HEK293T (cell line): ENCODE data around the gene FGF3.

ENCODE experiments used
- CTCF ChIA-PET: fragments of 350-600 bp; formaldehyde crosslinking; extraction: SDS; loops from one replicate; lab custom pipeline; 2021; ENCODE audit warnings: antibody characterized with exemption, inconsistent platforms; lab: Yijun Ruan, JAX
- POLR2A ChIA-PET: fragments of 350-600 bp; formaldehyde crosslinking; extraction: SDS; loops from one replicate; lab custom pipeline; 2020; ENCODE audit warnings: antibody characterized with exemption, inconsistent platforms; lab: Yijun Ruan, JAX
- DNase-seq: peaks from one replicate; pipeline ENCODE4 v3.0.0; 2012; ENCODE audit warnings: mixed read lengths; ENCODE audit errors: extremely low spot score
- ARNT ChIP-seq: fragments of 450-650 bp; IDR thresholded peaks from 2 replicates; pipeline ENCODE4 v1.6.1; 2017; ENCODE audit warnings: mild to moderate bottlenecking
- BHLHE40 ChIP-seq: fragments of 450-650 bp; IDR thresholded peaks from 2 replicates; pipeline ENCODE4 v1.6.1; 2016; ENCODE audit warnings: mild to moderate bottlenecking, moderate library complexity, borderline replicate concordance
- CTBP1 ChIP-seq: fragments of 450-650 bp; IDR thresholded peaks from 2 replicates; pipeline ENCODE4 v1.6.1; 2016; ENCODE audit warnings: borderline replicate concordance
- ELF4 ChIP-seq: fragments of 450-650 bp; IDR thresholded peaks from 2 replicates; pipeline ENCODE4 v1.6.1; 2017; ENCODE audit warnings: antibody characterized with exemption
- FOXA1 ChIP-seq: fragments of 450-650 bp; IDR thresholded peaks from 2 replicates; pipeline ENCODE4 v1.6.1; 2016; ENCODE audit warnings: mild to moderate bottlenecking
- FOXK2 ChIP-seq: fragments of 450-650 bp; IDR thresholded peaks from 2 replicates; pipeline ENCODE4 v1.6.1; 2016; ENCODE audit warnings: mild to moderate bottlenecking
- FOXM1 ChIP-seq: fragments of 450-650 bp; IDR thresholded peaks from 2 replicates; pipeline ENCODE4 v1.6.1; 2017; ENCODE audit warnings: mild to moderate bottlenecking, borderline replicate concordance
- HDGF ChIP-seq: fragments of 450-650 bp; IDR thresholded peaks from 2 replicates; pipeline ENCODE4 v1.6.1; 2017; ENCODE audit warnings: antibody characterized with exemption, borderline replicate concordance
- L3MBTL2 ChIP-seq: fragments of 450-650 bp; conservative IDR thresholded peaks from 2 replicates; pipeline ENCODE4 v1.6.1; 2016; ENCODE audit warnings: mild to moderate bottlenecking
- LEF1 ChIP-seq: fragments of 450-650 bp; IDR thresholded peaks from 2 replicates; pipeline ENCODE4 v1.6.1; 2017; ENCODE audit warnings: mild to moderate bottlenecking, borderline replicate concordance
- NFRKB ChIP-seq: fragments of 450-650 bp; IDR thresholded peaks from 2 replicates; pipeline ENCODE4 v1.6.1; 2016; ENCODE audit warnings: mild to moderate bottlenecking, moderate library complexity
- PKNOX1 ChIP-seq: fragments of 450-650 bp; IDR thresholded peaks from 2 replicates; pipeline ENCODE4 v1.6.1; 2016
- SP1 ChIP-seq: fragments of 450-650 bp; IDR thresholded peaks from 2 replicates; pipeline ENCODE4 v1.6.1; 2017
- SUZ12 ChIP-seq: fragments of 450-650 bp; IDR thresholded peaks from 2 replicates; pipeline ENCODE4 v1.6.1; 2016; ENCODE audit warnings: mild to moderate bottlenecking
- TARDBP ChIP-seq: fragments of 450-650 bp; IDR thresholded peaks from 2 replicates; pipeline ENCODE4 v1.6.1; 2016
- ZNF384 ChIP-seq: fragments of 450-650 bp; IDR thresholded peaks from 2 replicates; pipeline ENCODE4 v1.6.1; 2016

The FGF3 gene

GRCh38 chr11:69822676-69823494 lies 3.7 kb upstream of the FGF3 start:
- CTCF ChIA-PET, result no interaction called here

GRCh38 chr11:69821511-69822040 lies 2.4 kb upstream of the FGF3 start:
- CTCF ChIA-PET, result no interaction called here
- DNase-seq, result no peak
- POLR2A ChIA-PET, result no interaction called here
- TF ChIP-seq SUZ12 (no peak), NFRKB (no peak), FOXK2 (no peak), LEF1 (no peak), FOXM1 (no peak), TARDBP (no peak), BHLHE40 (no peak), L3MBTL2 (no peak), SP1 (no peak), ELF4 (no peak), CTBP1 (no peak)

More at GRCh38 chr11:69822676-69823494, 3.7 kb upstream of the FGF3 start:
- POLR2A ChIA-PET, result no interaction called here
- TF ChIP-seq FOXA1, result no peak
- no peak for TF ChIP-seq PKNOX1
- TF ChIP-seq FOXK2, result no peak
- no peak for TF ChIP-seq HDGF
- TF ChIP-seq CTBP1, result no peak
- no peak for TF ChIP-seq FOXM1
- TF ChIP-seq L3MBTL2, result no peak
- no peak for TF ChIP-seq TARDBP
- TF ChIP-seq ARNT, result no peak
- no peak for DNase-seq

GRCh38 chr11:69820441-69820840 lies 1.2 kb upstream of the FGF3 start:
- POLR2A ChIA-PET, result no interaction called here
- TF ChIP-seq SUZ12 (no peak), ZNF384 (no peak), ELF4 (no peak), FOXA1 (no peak), ARNT (no peak), L3MBTL2 (no peak), TARDBP (no peak)
- DNase-seq, result no peak
- CTCF ChIA-PET, result no interaction called here

GRCh38 chr11:69819541-69820070 lies 390 bp upstream of the FGF3 start:
- TF ChIP-seq LEF1, result no peak
- no peak for TF ChIP-seq FOXM1
- ChIA-PET POLR2A (no interaction called here), CTCF (no interaction called here)
- no peak for DNase-seq

GRCh38 chr11:69818231-69818602 lies 999 bp downstream of the FGF3 start:
- DNase-seq, result no peak
- CTCF ChIA-PET, result no interaction called here
- POLR2A ChIA-PET, result no interaction called here
- TF ChIP-seq LEF1 (no peak), FOXA1 (no peak), FOXM1 (no peak), SP1 (no peak), HDGF (no peak), TARDBP (no peak), CTBP1 (no peak), SUZ12 (no peak), ARNT (no peak)

- TF ChIP-seq HDGF (no peak), LEF1 (no peak), ARNT (no peak), SUZ12 (0 out of 2 replicates have a peak, but pooled peaks have one; percentile 48), ZNF384 (no peak), BHLHE40 (no peak), PKNOX1 (no peak)
- ChIA-PET POLR2A (no interaction called here), CTCF (no interaction called here)
- peak; percentile 40 for DNase-seq
Measured at GRCh38 chr11:69817265-69818230, 1.7 kb downstream of the FGF3 start.
